HepG2 (cell line): ENCODE results near the gene MLH1. TPM values are rescaled to one million over a fixed set of nuclear protein-coding genes. Genes with fewer than 3 reads are reported as not detected.

Source experiments
- BRCA1 ChIP-seq: sonication (generic); formaldehyde crosslinking; IDR thresholded peaks from 2 replicates; pipeline ENCODE4 v1.4.0; 2020; ENCODE audit warnings: missing genetic modification reagents
- KIAA2018 ChIP-seq: sonication (generic); formaldehyde crosslinking; IDR thresholded peaks from 2 replicates; pipeline ENCODE4 v1.5.0; 2020; ENCODE audit warnings: mild to moderate bottlenecking, missing genetic modification reagents, borderline replicate concordance
- PBX3 ChIP-seq: sonication (generic); formaldehyde crosslinking; IDR thresholded peaks from 2 replicates; pipeline ENCODE4 v1.8.1; 2023; ENCODE audit warnings: missing genetic modification reagents, inconsistent platforms, borderline replicate concordance
- ZFP1 ChIP-seq: IDR thresholded peaks from 2 replicates; pipeline ENCODE4 v1.6.1; 2016
- ZNF121 ChIP-seq: sonication (generic); formaldehyde crosslinking; IDR thresholded peaks from 2 replicates; pipeline ENCODE4 v1.5.0; 2020; ENCODE audit warnings: mild to moderate bottlenecking, missing genetic modification reagents
- ZNF335 ChIP-seq: sonication (generic); formaldehyde crosslinking; IDR thresholded peaks from 2 replicates; pipeline ENCODE4 v1.4.0; 2020; ENCODE audit warnings: missing genetic modification reagents
- ZNF609 ChIP-seq: sonication (generic); formaldehyde crosslinking; IDR thresholded peaks from 2 replicates; pipeline ENCODE4 v1.4.0; 2020; ENCODE audit warnings: mild to moderate bottlenecking, missing genetic modification reagents, borderline replicate concordance
- ZNF761 ChIP-seq: sonication (generic); formaldehyde crosslinking; conservative IDR thresholded peaks from 2 replicates; pipeline ENCODE4 v1.4.0; 2020; ENCODE audit warnings: mild to moderate bottlenecking, missing genetic modification reagents
- ZNF839 ChIP-seq: sonication (generic); formaldehyde crosslinking; IDR thresholded peaks from 2 replicates; pipeline ENCODE4 v1.4.0; 2020; ENCODE audit warnings: missing genetic modification reagents, mild to moderate bottlenecking, borderline replicate concordance
- ZSCAN20 ChIP-seq: sonication (generic); formaldehyde crosslinking; IDR thresholded peaks from 2 replicates; pipeline ENCODE4 v1.4.0; 2020; ENCODE audit warnings: missing genetic modification reagents, mild to moderate bottlenecking, borderline replicate concordance
- ZUFSP ChIP-seq: sonication (generic); formaldehyde crosslinking; IDR thresholded peaks from 2 replicates; pipeline ENCODE4 v1.9.0; 2021; ENCODE audit warnings: missing genetic modification reagents, mild to moderate bottlenecking, borderline replicate concordance
- polyA plus RNA-seq, 8 experiments: library from polyadenylated mRNA; depleted of rRNA in 3 of 8; stranded (reverse) in 7 of 8; unstranded in 1 of 8; fragments of >200 nt; fragmentation: Illumina TruSeq in 4 of 8; extraction: Trizol in 4 of 8; gene quantifications; 2 replicates each; pipeline versions ENCODE4 v1.2.1 to v1.2.3, GENCODE V29; 2011 to 2016; ENCODE audit warnings: low read depth in 4 of 8, missing spikeins in 1 of 8, mixed read lengths in 1 of 8; ENCODE audit not compliant: insufficient read depth in 1 of 8
- total RNA-seq, 5 experiments: library from RNA; depleted of rRNA; stranded (reverse); fragments of >200 nt; fragmentation: Illumina TruSeq; extraction: Trizol; gene quantifications; 2 replicates each; pipeline ENCODE4 v1.2.3, GENCODE V29; 2016; ENCODE audit warnings: low read depth in 1 of 5

The MLH1 gene
- total and polyA plus RNA-seq, 2 of the 13 experiments (the other 11 are each of a cell fraction or from before 2014, with no cell fraction given) = 29.5 to 70.8 TPM

- TF ChIP-seq ZNF609 (CRISPR knock-in tag) = no peak
- no peak for TF ChIP-seq ZNF839
- TF ChIP-seq ZNF761 (CRISPR knock-in tag) = 0 out of 2 replicates have a peak, but pooled peaks have one; percentile 1
- 0 out of 2 replicates have a peak, but pooled peaks have one; percentile 44 for TF ChIP-seq BRCA1 (CRISPR knock-in tag)
- TF ChIP-seq PBX3 (CRISPR knock-in tag) = peak; percentile 93
- no peak for TF ChIP-seq ZNF335
- no peak for TF ChIP-seq ZUFSP (CRISPR knock-in tag)
- no peak for TF ChIP-seq KIAA2018 (CRISPR knock-in tag)
- TF ChIP-seq ZFP1 (CRISPR knock-in tag) = no peak
- no peak for TF ChIP-seq ZSCAN20 (CRISPR knock-in tag)
- no peak for TF ChIP-seq ZNF121
These were observed at the start of gene MLH1 (continued) for GRCh38 chr3:36993326-36994283.
